ENCODE data around the gene MANSC1.

MANSC1 gene

GRCh38 chr12:12349711-12350665 is at the start of gene MANSC1:
MANSC1 (minus strand) TSS chr12:12350242; CDS start chr12:12343314, 6,928 bp downstream.
- DNase-seq (peak; percentile 56), ATAC-seq (peak; percentile 72)

- ATAC-seq (no peak), DNase-seq (no peak)
These were observed 49.1 kb upstream of the MANSC1 start for GRCh38 chr12:12399161-12399560.

- no peak for DNase-seq
- ATAC-seq, result no peak
These were observed 48.2 kb upstream of the MANSC1 start for GRCh38 chr12:12398026-12398859.

- DNase-seq, result no peak
These were observed 47.1 kb upstream of the MANSC1 start for GRCh38 chr12:12397184-12397583.

GRCh38 chr12:12396694-12397093 is 46.7 kb upstream of the MANSC1 start:
- ATAC-seq (no peak), DNase-seq (no peak)

More at GRCh38 chr12:12397184-12397583, 47.1 kb upstream of the MANSC1 start:
- no peak for ATAC-seq

- no peak for ATAC-seq
- no peak for DNase-seq
These were observed 43.1 kb upstream of the MANSC1 start for GRCh38 chr12:12393171-12393570.

GRCh38 chr12:12392413-12392812 is 42.4 kb upstream of the MANSC1 start:
- ATAC-seq (no peak), DNase-seq (no peak)

- DNase-seq, result no peak
- no peak for ATAC-seq
These were observed 37.5 kb upstream of the MANSC1 start for GRCh38 chr12:12387501-12387900.

GRCh38 chr12:12384571-12385340 is 34.7 kb upstream of the MANSC1 start:
- ATAC-seq (peak; percentile 95), DNase-seq (peak; percentile 57)

GRCh38 chr12:12381982-12382381 is 31.9 kb upstream of the MANSC1 start:
- DNase-seq, result no peak
- no peak for ATAC-seq

- ATAC-seq (no peak), DNase-seq (no peak)
These were observed 31.0 kb upstream of the MANSC1 start for GRCh38 chr12:12380949-12381593.

- ATAC-seq (peak; percentile 62), DNase-seq (no peak)
These were observed 30.0 kb upstream of the MANSC1 start for GRCh38 chr12:12379831-12380730.

GRCh38 chr12:12378616-12379015 is 28.6 kb upstream of the MANSC1 start:
- ATAC-seq (no peak), DNase-seq (no peak)

- ATAC-seq (peak; percentile 73), DNase-seq (no peak)
These were observed 26.8 kb upstream of the MANSC1 start for GRCh38 chr12:12376646-12377448.

GRCh38 chr12:12372946-12373722 is 23.1 kb upstream of the MANSC1 start:
- DNase-seq, result no peak
- no peak for ATAC-seq

- DNase-seq, result no peak
- ATAC-seq, result no peak
These were observed 17.5 kb upstream of the MANSC1 start for GRCh38 chr12:12367482-12367998.

- DNase-seq (no peak), ATAC-seq (no peak)
These were observed 16.8 kb upstream of the MANSC1 start for GRCh38 chr12:12366701-12367481.

- DNase-seq (no peak), ATAC-seq (no peak)
These were observed 15.9 kb upstream of the MANSC1 start for GRCh38 chr12:12365931-12366431.
